GDM1 (cell line): Measurements from ENCODE around the gene NPL.

Experiments used
- DNase-seq: peaks from one replicate; lab custom pipeline; 2025; lab: John Stamatoyannopoulos, UW

The NPL gene

GRCh38 chr1:182817802-182818201, 28.2 kb downstream of the NPL start:
- DNase-seq = no peak

- no peak for DNase-seq
Observed at GRCh38 chr1:182823220-182823619, 33.6 kb downstream of the NPL start.

GRCh38 chr1:182826892-182827291, 37.3 kb downstream of the NPL start:
- no peak for DNase-seq

- DNase-seq = no peak
Observed at GRCh38 chr1:182829285-182829932, 39.8 kb downstream of the NPL start.

- no peak for DNase-seq
Observed at GRCh38 chr1:182833271-182833670, 43.7 kb downstream of the NPL start.

- no peak for DNase-seq
Observed at GRCh38 chr1:182834326-182834725, 44.8 kb downstream of the NPL start.

- no peak for DNase-seq
Observed at GRCh38 chr1:182835806-182836205, 46.2 kb downstream of the NPL start.

- peak; percentile 90 for DNase-seq
Observed at GRCh38 chr1:182839209-182840066, 49.9 kb downstream of the NPL start, which contains the start of gene DHX9. TSS of gene DHX9 (plus strand) at chr1:182839347. CDS start at chr1:182842567, 3,220 bp downstream.

- no peak for DNase-seq
Observed at GRCh38 chr1:182841368-182841988, 51.9 kb downstream of the NPL start.

GRCh38 chr1:182842265-182842664, 52.7 kb downstream of the NPL start:
- DNase-seq = no peak

- no peak for DNase-seq
Observed at GRCh38 chr1:182845379-182845778, 55.8 kb downstream of the NPL start.

- no peak for DNase-seq
Observed at GRCh38 chr1:182845894-182846293, 56.3 kb downstream of the NPL start.

- DNase-seq = no peak
Observed at GRCh38 chr1:182847105-182847504, 57.5 kb downstream of the NPL start.

GRCh38 chr1:182848736-182849135, 59.2 kb downstream of the NPL start:
- DNase-seq = no peak

GRCh38 chr1:182850319-182850718, 60.7 kb downstream of the NPL start:
- DNase-seq = no peak

GRCh38 chr1:182851825-182852224, 62.3 kb downstream of the NPL start:
- DNase-seq = no peak

GRCh38 chr1:182855911-182856310, 66.3 kb downstream of the NPL start:
- no peak for DNase-seq

GRCh38 chr1:182857212-182857611, 67.6 kb downstream of the NPL start:
- DNase-seq = no peak

GRCh38 chr1:182860658-182861057, 71.1 kb downstream of the NPL start:
- DNase-seq = no peak

GRCh38 chr1:182861994-182862393, 72.4 kb downstream of the NPL start:
- DNase-seq = no peak

GRCh38 chr1:182862827-182863226, 73.3 kb downstream of the NPL start:
- DNase-seq = no peak

- no peak for DNase-seq
Observed at GRCh38 chr1:182863940-182864339, 74.4 kb downstream of the NPL start.

GRCh38 chr1:182867861-182868260, 78.3 kb downstream of the NPL start:
- no peak for DNase-seq
